NCI-H526 treated with DMSO at 0.1 percent for 48 hours (cell line): ENCODE measurements around the gene B4GALT1.
"Not testable (repeated sequence)": the region's sequence is repeated elsewhere in the genome, so short reads cannot be mapped to it uniquely, and the experiment has no call there.

Experiments used
- DNase-seq: peaks from one replicate; lab custom pipeline; 2025; lab: John Stamatoyannopoulos, UW

Gene B4GALT1

DNA sequence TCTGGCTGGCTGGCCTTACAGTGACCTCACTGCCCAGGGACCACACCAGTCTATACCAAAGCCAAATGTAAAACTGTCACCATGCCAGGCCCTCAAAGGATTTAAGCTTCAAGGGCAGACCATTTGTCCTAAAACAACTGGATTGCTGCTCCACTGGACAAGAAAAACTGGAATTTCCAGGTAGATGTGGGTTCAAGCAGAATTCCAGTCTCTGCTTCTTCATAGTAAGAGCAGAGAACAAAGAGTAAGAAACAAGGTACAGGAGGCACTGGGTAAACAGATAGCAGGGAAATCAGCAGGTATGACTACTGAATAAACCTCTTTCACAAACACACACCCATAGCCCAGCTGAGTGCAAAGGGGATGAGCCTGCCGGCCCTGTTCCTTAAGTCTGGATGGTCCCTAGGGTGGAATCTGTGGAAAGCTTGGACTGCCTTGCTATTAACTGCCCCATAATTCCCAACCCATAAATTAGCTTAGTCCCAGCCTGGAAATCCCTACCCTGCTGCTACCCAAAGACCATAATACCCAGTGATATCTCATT, 5.5 kb downstream of the B4GALT1 start:
- peak; percentile 37 for DNase-seq

- no peak for DNase-seq
These were observed 6.0 kb downstream of the B4GALT1 start for GRCh38 chr9:33161011-33161588.

- not testable (repeated sequence) for DNase-seq
These were observed 6.7 kb downstream of the B4GALT1 start for GRCh38 chr9:33160446-33160845.

DNA sequence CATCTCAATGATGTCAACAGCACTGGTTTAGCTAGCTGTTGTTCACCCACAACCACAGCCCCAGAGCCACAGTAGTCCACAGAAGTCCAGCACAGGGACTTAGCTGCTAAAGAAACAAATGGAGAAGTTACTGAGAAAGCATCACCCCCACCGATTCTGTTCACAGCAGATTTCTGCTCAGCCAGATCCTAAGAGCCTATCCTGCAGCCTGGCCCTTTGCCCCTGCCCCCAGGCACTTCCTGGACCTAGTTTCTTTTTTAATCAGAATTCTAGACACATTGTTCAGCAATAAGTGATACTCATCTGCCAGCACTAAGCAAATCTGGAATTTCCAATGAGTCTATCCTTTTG, 7.4 kb downstream of the B4GALT1 start:
- no peak for DNase-seq

- no peak for DNase-seq
These were observed 8.0 kb downstream of the B4GALT1 start for GRCh38 chr9:33158843-33159776.

DNA sequence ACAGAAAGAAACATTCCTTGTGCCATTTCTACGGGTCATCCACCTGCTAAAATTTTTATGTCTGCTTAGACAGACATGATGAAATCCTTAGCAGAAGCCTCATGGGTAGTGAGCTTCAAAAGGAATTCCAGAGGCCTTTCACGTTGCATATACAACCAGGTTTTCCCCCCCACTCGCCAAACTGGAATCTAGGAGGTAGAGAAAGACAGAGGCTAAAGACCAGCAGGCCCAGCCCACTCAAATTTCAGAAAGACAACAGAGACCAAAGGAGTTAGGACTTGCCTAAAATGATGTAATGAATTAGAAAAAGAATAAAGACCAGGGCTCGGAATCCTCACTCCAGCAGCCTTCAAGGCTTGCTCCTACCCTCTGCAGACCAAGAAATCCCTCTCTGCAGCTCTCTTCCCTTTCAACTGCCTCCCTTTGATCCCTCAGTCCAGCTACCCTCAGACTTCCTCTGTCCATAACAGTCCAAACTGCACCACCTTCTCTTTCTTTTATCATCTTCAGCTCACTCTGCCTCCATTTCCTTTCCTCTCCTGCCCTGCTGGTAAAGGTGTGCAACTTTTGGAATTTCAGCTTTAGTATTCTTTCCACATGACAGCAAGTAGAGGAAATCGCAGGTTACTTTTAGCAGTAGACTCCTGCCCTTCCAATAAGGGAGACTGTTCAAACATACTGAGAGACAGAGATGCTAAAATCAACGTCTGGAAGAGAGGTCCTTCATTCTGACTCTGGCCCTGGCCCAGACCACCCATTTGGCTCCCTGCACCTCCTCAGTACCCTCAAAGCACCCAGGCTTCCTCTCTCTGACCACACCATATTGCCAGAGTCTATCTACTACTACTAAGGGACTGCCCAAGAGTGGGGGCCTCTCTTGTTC, 8.9 kb downstream of the B4GALT1 start:
- no peak for DNase-seq

DNA sequence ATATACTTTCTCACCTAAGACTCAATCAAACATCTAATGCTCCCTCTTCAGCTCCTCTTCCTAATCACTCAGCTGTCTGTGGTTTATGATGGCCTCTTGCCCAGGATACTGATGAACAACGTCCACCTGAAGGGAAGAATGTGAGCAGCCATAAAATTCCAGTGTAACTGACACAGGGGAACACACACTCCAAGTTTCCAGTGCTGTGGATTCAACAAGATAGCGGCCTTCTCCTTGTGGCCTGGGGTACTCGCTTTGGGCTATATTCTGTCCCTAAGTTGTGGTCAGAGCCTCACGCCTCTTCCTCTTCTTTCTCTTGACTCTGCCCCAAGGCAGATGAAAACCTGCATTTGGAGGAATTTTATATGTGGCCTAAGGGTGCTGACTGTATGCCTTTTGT, 11.7 kb downstream of the B4GALT1 start:
- no peak for DNase-seq

- no peak for DNase-seq
These were observed 12.8 kb downstream of the B4GALT1 start for GRCh38 chr9:33154371-33154770.

DNA sequence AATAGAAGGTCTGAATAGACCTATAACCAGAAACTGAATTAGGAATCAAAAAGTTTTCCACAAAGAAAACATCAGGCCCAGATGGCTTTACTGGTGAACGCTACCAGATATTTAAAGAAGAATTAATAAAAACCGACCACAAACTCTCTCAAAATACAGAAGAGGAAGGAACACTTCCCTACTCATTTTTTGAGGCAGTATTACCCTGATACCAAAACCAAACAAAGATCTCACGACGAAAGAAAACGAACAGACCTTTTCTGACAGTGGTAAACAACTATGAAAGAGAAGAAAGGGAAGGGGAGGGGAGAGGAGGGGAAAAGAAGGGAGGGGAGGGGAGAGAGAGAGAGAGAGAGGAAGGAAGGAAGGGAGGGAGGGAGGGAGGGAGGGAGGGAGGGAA, 13.5 kb downstream of the B4GALT1 start:
- no peak for DNase-seq

- DNase-seq, result no peak
These were observed 14.1 kb downstream of the B4GALT1 start for GRCh38 chr9:33153001-33153400.

- DNase-seq, result no peak
These were observed 15.5 kb downstream of the B4GALT1 start for GRCh38 chr9:33151601-33152000.

GRCh38 chr9:33151007-33151557, 16.1 kb downstream of the B4GALT1 start:
- DNase-seq, result no peak

DNA sequence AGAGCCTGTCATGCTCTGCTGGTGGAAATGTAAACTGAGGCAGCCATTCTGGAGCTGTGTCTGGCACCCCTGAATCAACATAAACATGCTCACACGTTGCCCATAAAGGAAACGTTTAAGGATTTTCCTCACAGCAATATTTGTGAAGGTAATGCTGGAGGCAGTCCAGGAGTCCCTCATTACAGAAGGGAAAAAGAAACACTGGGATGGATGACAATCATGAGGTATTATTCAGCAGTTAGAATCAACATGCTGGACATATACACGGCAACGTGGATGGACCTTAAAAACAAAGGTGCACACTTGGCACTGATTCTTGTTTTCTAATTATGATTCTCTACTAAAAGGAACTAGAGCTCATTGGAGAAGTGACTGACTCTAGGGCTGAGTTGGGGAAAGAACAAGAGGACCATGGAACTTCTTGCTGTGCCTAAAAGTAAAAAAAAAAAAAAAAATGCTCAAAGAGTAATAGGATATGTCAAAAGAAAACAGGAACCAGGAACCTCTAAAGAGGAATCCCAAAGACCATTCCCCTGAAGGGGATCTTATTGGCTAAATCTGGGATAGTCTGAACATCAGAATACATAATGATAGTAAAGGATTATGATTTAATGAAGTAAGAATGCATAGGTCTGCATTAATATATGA, 18.6 kb downstream of the B4GALT1 start:
- DNase-seq, result no peak

DNA sequence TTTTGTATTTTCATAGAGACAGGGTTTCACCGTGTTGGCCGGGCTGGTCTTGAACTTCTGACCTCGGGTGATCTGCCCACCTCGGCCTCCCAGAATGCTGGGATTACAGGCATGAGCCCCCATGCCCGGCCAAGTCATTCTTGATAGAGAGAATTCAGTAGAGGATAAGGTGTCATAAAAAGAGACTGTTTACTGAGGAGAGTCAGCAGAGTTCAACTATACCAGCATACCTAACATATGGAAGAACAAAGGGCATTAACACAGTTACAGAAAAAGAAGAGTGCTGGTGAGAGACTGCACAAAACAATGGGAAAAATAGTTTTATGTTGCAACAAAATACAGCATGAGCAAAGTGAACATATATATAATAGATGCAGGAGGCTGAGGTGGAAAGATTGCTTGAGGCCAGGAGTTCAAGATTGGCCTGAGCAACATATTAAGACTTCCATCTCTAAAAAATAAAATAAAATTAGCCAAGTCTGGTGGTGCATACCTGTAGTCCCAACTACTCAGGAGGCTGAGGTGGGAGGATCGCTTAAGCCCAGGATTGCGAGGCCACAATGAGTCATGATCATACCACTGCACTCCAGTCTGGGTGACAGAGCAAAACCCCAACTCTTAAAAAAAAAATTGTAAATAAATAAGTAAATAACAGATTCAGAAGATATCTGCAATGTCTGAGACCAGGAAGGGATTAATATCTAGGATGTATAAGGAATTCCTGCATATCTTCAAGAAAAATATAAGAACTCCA, 19.5 kb downstream of the B4GALT1 start:
- DNase-seq, result no peak

- no peak for DNase-seq
These were observed 20.8 kb downstream of the B4GALT1 start for GRCh38 chr9:33146298-33146697.

DNA sequence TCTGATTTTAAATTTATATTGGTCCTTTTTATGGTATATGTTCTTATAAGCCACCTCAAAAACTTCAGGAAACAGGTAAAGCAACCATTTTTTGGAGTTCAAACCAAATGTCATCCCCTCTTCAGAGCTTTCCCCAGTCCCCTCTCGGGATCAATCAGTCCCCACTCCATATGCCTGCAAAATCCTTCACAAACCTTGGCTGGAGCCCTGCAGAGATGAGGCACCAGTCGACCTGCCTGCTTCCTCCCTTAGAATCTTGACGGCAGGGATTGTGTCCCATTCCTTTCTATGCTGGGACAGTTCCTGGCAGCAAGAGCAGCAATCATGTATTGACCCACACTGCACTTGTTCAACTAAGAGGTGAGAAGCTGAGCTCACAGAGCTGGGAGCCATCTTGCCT, 22.6 kb downstream of the B4GALT1 start:
- no peak for DNase-seq

GRCh38 chr9:33143241-33143661, 23.9 kb downstream of the B4GALT1 start:
- DNase-seq, result no peak

- no peak for DNase-seq
These were observed 24.6 kb downstream of the B4GALT1 start for GRCh38 chr9:33142535-33142934.

DNA sequence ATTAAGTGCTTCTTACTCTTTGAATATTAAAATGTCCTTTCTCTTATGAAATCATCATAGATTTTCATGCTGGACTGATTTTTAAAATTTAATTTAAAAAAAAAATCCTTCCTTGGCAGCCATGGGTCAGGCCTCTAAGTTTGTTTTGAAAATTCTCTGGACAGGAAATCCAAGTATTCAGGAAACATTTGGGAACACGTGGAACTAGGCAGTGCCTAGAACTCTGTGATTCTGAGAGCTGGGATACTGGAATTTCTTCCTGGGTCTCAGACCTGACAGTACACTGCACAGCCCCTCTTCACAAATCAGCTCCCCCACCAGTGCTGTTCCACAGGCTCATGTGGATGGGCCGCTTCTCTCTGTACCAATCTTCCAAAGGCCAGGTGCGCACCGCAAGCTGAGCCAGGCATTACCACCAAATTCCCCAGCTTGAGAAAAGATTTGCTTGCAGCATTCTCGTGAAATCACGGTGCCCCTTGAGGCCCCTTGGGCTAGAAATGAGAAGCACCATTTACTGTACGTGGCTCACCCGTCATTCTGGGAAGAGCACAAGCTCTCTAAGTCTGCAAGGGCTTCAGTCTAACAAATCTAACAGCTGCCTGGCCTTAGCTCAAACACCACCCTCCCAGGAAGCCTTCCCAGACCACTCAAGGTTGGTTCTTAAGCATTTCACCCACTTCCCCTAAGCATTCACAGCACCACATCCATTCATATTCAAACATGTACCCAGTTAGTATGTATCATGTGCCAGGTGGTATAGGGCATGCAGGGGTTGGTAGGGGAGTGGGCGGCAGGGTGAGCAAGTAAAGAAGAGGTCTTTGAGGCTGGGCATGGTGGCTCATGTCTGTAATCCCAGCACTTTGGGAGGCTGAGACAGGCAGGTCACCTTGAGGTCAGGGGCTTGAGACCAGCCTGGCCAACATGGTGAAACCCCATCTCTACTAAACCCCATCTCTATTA, 26.5 kb downstream of the B4GALT1 start:
- no peak for DNase-seq
